ENCODE results near the gene MUC16.
"Not testable (repeated sequence)": the region's sequence is repeated elsewhere in the genome, so short reads cannot be mapped to it uniquely, and the experiment has no call there.

The MUC16 gene

GRCh38 chr19:9009935-9010651 is at the start of gene MUC16:
Gene MUC16, minus strand, starts transcription at chr19:9010409.
- Histone ChIP-seq H3K9ac (ENCODE audit: low read length) (no peak within 1 kb of the TSS), H3K4me1 (ENCODE audit: insufficient read depth, low read length) (no peaks in the 10 kb centered on the region), H3K36me3 (ENCODE audit: insufficient read depth, low read length) (no peaks in the 10 kb centered on the region), H3K27ac (ENCODE audit: low read depth, low read length) (no peak within 1 kb of the TSS), H3K9me3 (ENCODE audit: low read length) (no peaks in the 10 kb centered on the region), H3K27me3 (ENCODE audit: control insufficient read depth in 1 of 2, insufficient read depth in 2 of 2, low read length in 2 of 2) (peaks cover 0 to 4% of the 10 kb centered on the region in 2 donors), H3K4me3 (ENCODE audit: low read depth in 1 of 2, low read length in 2 of 2) (no peak within 1 kb of the TSS)

- H3K4me3 ChIP-seq (ENCODE audit: low read depth in 1 of 2, low read length in 2 of 2), result no peak overlapping the region
- no peaks in the 10 kb centered on the region for H3K4me1 ChIP-seq (ENCODE audit: insufficient read depth, low read length)
- no peaks in the 10 kb centered on the region for H3K27me3 ChIP-seq (ENCODE audit: control insufficient read depth in 1 of 2, insufficient read depth in 2 of 2, low read length in 2 of 2)
- no peaks in the 10 kb centered on the region for H3K9me3 ChIP-seq (ENCODE audit: low read length)
- no peaks in the 10 kb centered on the region for H3K36me3 ChIP-seq (ENCODE audit: insufficient read depth, low read length)
- H3K9ac ChIP-seq (ENCODE audit: low read length), result no peak overlapping the region
- no peak overlapping the region for H3K27ac ChIP-seq (ENCODE audit: low read depth, low read length)
Observed at GRCh38 chr19:9058905-9059667, 48.9 kb upstream of the MUC16 start.

GRCh38 chr19:9057505-9058258 is 47.5 kb upstream of the MUC16 start:
- Histone ChIP-seq H3K27ac (ENCODE audit: low read depth, low read length) (no peak overlapping the region), H3K36me3 (ENCODE audit: insufficient read depth, low read length) (no peaks in the 10 kb centered on the region), H3K27me3 (ENCODE audit: control insufficient read depth in 1 of 2, insufficient read depth in 2 of 2, low read length in 2 of 2) (no peaks in the 10 kb centered on the region), H3K9me3 (ENCODE audit: low read length) (no peaks in the 10 kb centered on the region), H3K4me3 (ENCODE audit: low read depth in 1 of 2, low read length in 2 of 2) (no peak overlapping the region), H3K9ac (ENCODE audit: low read length) (no peak overlapping the region), H3K4me1 (ENCODE audit: insufficient read depth, low read length) (no peaks in the 10 kb centered on the region)

- H3K27ac ChIP-seq (ENCODE audit: low read depth, low read length); H3K9me3 ChIP-seq (ENCODE audit: low read length); H3K27me3 ChIP-seq (ENCODE audit: control insufficient read depth in 1 of 2, insufficient read depth in 2 of 2, low read length in 2 of 2); H3K4me3 ChIP-seq (ENCODE audit: low read depth in 1 of 2, low read length in 2 of 2); H3K36me3 ChIP-seq (ENCODE audit: insufficient read depth, low read length); H3K4me1 ChIP-seq (ENCODE audit: insufficient read depth, low read length); H3K9ac ChIP-seq (ENCODE audit: low read length): not testable (repeated sequence)
Observed at GRCh38 chr19:9056131-9056530, 45.9 kb upstream of the MUC16 start.

GRCh38 chr19:9054765-9055164 is 44.6 kb upstream of the MUC16 start:
- no peaks in the 10 kb centered on the region for H3K9me3 ChIP-seq (ENCODE audit: low read length)
- no peak overlapping the region for H3K27ac ChIP-seq (ENCODE audit: low read depth, low read length)
- H3K27me3 ChIP-seq (ENCODE audit: control insufficient read depth in 1 of 2, insufficient read depth in 2 of 2, low read length in 2 of 2), result no peaks in the 10 kb centered on the region
- no peak overlapping the region for H3K4me3 ChIP-seq (ENCODE audit: low read depth in 1 of 2, low read length in 2 of 2)
- H3K9ac ChIP-seq (ENCODE audit: low read length), result no peak overlapping the region
- H3K36me3 ChIP-seq (ENCODE audit: insufficient read depth, low read length), result no peaks in the 10 kb centered on the region
- H3K4me1 ChIP-seq (ENCODE audit: insufficient read depth, low read length), result no peaks in the 10 kb centered on the region

- Histone ChIP-seq H3K27ac (ENCODE audit: low read depth, low read length) (no peak overlapping the region), H3K4me3 (ENCODE audit: low read depth in 1 of 2, low read length in 2 of 2) (no peak overlapping the region), H3K36me3 (ENCODE audit: insufficient read depth, low read length) (no peaks in the 10 kb centered on the region), H3K27me3 (ENCODE audit: control insufficient read depth in 1 of 2, insufficient read depth in 2 of 2, low read length in 2 of 2) (no peaks in the 10 kb centered on the region), H3K9me3 (ENCODE audit: low read length) (no peaks in the 10 kb centered on the region), H3K9ac (ENCODE audit: low read length) (no peak overlapping the region), H3K4me1 (ENCODE audit: insufficient read depth, low read length) (no peaks in the 10 kb centered on the region)
Observed at GRCh38 chr19:9054207-9054606, 44.0 kb upstream of the MUC16 start.

- H3K27ac ChIP-seq (ENCODE audit: low read depth, low read length); H3K4me3 ChIP-seq (ENCODE audit: low read depth in 1 of 2, low read length in 2 of 2); H3K9ac ChIP-seq (ENCODE audit: low read length); H3K9me3 ChIP-seq (ENCODE audit: low read length); H3K36me3 ChIP-seq (ENCODE audit: insufficient read depth, low read length); H3K4me1 ChIP-seq (ENCODE audit: insufficient read depth, low read length); H3K27me3 ChIP-seq (ENCODE audit: control insufficient read depth in 1 of 2, insufficient read depth in 2 of 2, low read length in 2 of 2): not testable (repeated sequence)
Observed at GRCh38 chr19:9053674-9054073, 43.5 kb upstream of the MUC16 start.

GRCh38 chr19:9052894-9053293 is 42.7 kb upstream of the MUC16 start:
- Histone ChIP-seq H3K9ac (ENCODE audit: low read length) (no peak overlapping the region), H3K27me3 (ENCODE audit: control insufficient read depth in 1 of 2, insufficient read depth in 2 of 2, low read length in 2 of 2) (no peaks in the 10 kb centered on the region), H3K4me1 (ENCODE audit: insufficient read depth, low read length) (no peaks in the 10 kb centered on the region), H3K36me3 (ENCODE audit: insufficient read depth, low read length) (no peaks in the 10 kb centered on the region), H3K9me3 (ENCODE audit: low read length) (no peaks in the 10 kb centered on the region), H3K4me3 (ENCODE audit: low read depth in 1 of 2, low read length in 2 of 2) (no peak overlapping the region), H3K27ac (ENCODE audit: low read depth, low read length) (no peak overlapping the region)

GRCh38 chr19:9046694-9047093 is 36.5 kb upstream of the MUC16 start:
- Histone ChIP-seq H3K9ac (ENCODE audit: low read length) (no peak overlapping the region), H3K36me3 (ENCODE audit: insufficient read depth, low read length) (no peaks in the 10 kb centered on the region), H3K27me3 (ENCODE audit: control insufficient read depth in 1 of 2, insufficient read depth in 2 of 2, low read length in 2 of 2) (no peaks in the 10 kb centered on the region), H3K9me3 (ENCODE audit: low read length) (no peaks in the 10 kb centered on the region), H3K4me1 (ENCODE audit: insufficient read depth, low read length) (no peaks in the 10 kb centered on the region), H3K4me3 (ENCODE audit: low read depth in 1 of 2, low read length in 2 of 2) (no peak overlapping the region), H3K27ac (ENCODE audit: low read depth, low read length) (no peak overlapping the region)

- Histone ChIP-seq H3K27ac (ENCODE audit: low read depth, low read length) (no peak overlapping the region), H3K4me3 (ENCODE audit: low read depth in 1 of 2, low read length in 2 of 2) (no peak overlapping the region), H3K4me1 (ENCODE audit: insufficient read depth, low read length) (no peaks in the 10 kb centered on the region), H3K9ac (ENCODE audit: low read length) (no peak overlapping the region), H3K27me3 (ENCODE audit: control insufficient read depth in 1 of 2, insufficient read depth in 2 of 2, low read length in 2 of 2) (no peaks in the 10 kb centered on the region), H3K36me3 (ENCODE audit: insufficient read depth, low read length) (no peaks in the 10 kb centered on the region), H3K9me3 (ENCODE audit: low read length) (no peaks in the 10 kb centered on the region)
Observed at GRCh38 chr19:9044449-9044848, 34.2 kb upstream of the MUC16 start.

- Histone ChIP-seq H3K4me1 (ENCODE audit: insufficient read depth, low read length) (no peaks in the 10 kb centered on the region), H3K27ac (ENCODE audit: low read depth, low read length) (no peak overlapping the region), H3K9me3 (ENCODE audit: low read length) (no peaks in the 10 kb centered on the region), H3K27me3 (ENCODE audit: control insufficient read depth in 1 of 2, insufficient read depth in 2 of 2, low read length in 2 of 2) (no peaks in the 10 kb centered on the region), H3K4me3 (ENCODE audit: low read depth in 1 of 2, low read length in 2 of 2) (no peak overlapping the region), H3K36me3 (ENCODE audit: insufficient read depth, low read length) (no peaks in the 10 kb centered on the region), H3K9ac (ENCODE audit: low read length) (no peak overlapping the region)
Observed at GRCh38 chr19:9043524-9043923, 33.3 kb upstream of the MUC16 start.
